ENCODE measurements around the gene NANP.

DNA sequence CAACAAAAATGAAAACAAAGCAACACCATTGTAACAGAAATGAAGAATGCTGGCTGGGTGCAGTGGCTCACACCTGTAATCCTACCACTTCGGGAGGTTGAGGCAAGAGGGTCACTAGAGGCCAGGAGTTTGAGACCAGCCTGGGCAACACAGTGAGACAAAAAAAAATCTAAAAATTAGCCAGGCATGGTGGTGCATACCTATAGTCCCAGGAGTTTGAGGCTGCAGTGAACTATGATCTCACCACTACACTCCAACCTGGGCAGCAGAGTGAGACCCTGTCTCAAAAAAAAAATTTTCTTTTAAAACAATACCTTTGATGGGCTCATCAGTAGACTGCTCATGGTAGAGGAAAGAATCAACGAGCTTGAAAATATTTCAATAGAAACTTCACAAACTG, 57.0 kb downstream of the NANP start:
- TF ChIP-seq, protein P1, sequence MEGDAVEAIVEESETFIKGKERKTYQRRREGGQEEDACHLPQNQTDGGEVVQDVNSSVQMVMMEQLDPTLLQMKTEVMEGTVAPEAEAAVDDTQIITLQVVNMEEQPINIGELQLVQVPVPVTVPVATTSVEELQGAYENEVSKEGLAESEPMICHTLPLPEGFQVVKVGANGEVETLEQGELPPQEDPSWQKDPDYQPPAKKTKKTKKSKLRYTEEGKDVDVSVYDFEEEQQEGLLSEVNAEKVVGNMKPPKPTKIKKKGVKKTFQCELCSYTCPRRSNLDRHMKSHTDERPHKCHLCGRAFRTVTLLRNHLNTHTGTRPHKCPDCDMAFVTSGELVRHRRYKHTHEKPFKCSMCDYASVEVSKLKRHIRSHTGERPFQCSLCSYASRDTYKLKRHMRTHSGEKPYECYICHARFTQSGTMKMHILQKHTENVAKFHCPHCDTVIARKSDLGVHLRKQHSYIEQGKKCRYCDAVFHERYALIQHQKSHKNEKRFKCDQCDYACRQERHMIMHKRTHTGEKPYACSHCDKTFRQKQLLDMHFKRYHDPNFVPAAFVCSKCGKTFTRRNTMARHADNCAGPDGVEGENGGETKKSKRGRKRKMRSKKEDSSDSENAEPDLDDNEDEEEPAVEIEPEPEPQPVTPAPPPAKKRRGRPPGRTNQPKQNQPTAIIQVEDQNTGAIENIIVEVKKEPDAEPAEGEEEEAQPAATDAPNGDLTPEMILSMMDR (IDR thresholded peaks at IDR 0.05) = no peak
- no peak for TF ChIP-seq POLR2A (IDR thresholded peaks at IDR 0.05)

All from right lobe of liver (tissue), 4 donors.